GM23248 (cell line): ENCODE data around the gene PDK1. TPM values are rescaled to one million over a fixed set of nuclear protein-coding genes. Genes with fewer than 3 reads are reported as not detected.

Experiments
- DNase-seq: peaks from one replicate; pipeline ENCODE4 v3.0.0-alpha.2; 2015
- H2AFZ ChIP-seq: fragments of 200-600 bp; sonication (generic); 2 replicates; pipeline ENCODE4 v1.6.1; 2016; ENCODE audit warnings: antibody characterized with exemption
- H3F3A ChIP-seq: fragments of 200-600 bp; sonication (generic); 2 replicates; pipeline ENCODE4 v1.6.1; 2016; ENCODE audit warnings: mild to moderate bottlenecking, antibody characterized with exemption, mixed run types; ENCODE audit not compliant: insufficient read depth
- H3K27ac ChIP-seq: fragments of 200-600 bp; sonication (generic); 2 replicates; pipeline ENCODE4 v1.5.1; 2016; ENCODE audit warnings: mild to moderate bottlenecking
- H3K27me3 ChIP-seq: fragments of 200-600 bp; sonication (generic); replicated peaks from 2 replicates; pipeline ENCODE4 v1.6.1; 2016; ENCODE audit warnings: mild to moderate bottlenecking; ENCODE audit not compliant: insufficient read depth
- H3K36me3 ChIP-seq: fragments of 200-600 bp; sonication (generic); 2 replicates; pipeline ENCODE4 v1.6.1; 2016; ENCODE audit warnings: low read depth, mild to moderate bottlenecking
- H3K4me1 ChIP-seq: fragments of 200-600 bp; sonication (generic); 2 replicates; pipeline ENCODE4 v1.6.1; 2016; ENCODE audit warnings: mild to moderate bottlenecking; ENCODE audit not compliant: insufficient read depth
- H3K4me2 ChIP-seq: fragments of 200-600 bp; sonication (generic); one replicate; pipeline ENCODE4 v1.6.1; 2016; ENCODE audit warnings: mild to moderate bottlenecking; ENCODE audit not compliant: unreplicated experiment
- H3K4me3 ChIP-seq: fragments of 200-600 bp; sonication (generic); 2 replicates; pipeline ENCODE4 v1.5.1; 2016; ENCODE audit warnings: mild to moderate bottlenecking
- H3K79me2 ChIP-seq: fragments of 200-600 bp; sonication (generic); 2 replicates; pipeline ENCODE4 v1.6.1; 2016; ENCODE audit warnings: mild to moderate bottlenecking; ENCODE audit not compliant: insufficient read depth
- H3K9ac ChIP-seq: fragments of 200-600 bp; sonication (generic); 2 replicates; pipeline ENCODE4 v1.6.1; 2016; ENCODE audit warnings: mild to moderate bottlenecking
- H3K9me2 ChIP-seq: fragments of 200-600 bp; sonication (generic); 2 replicates; pipeline ENCODE4 v1.6.1; 2016; ENCODE audit warnings: mixed run types, mild to moderate bottlenecking, moderate library complexity; ENCODE audit not compliant: insufficient read depth
- H3K9me3 ChIP-seq: fragments of 200-600 bp; sonication (generic); one replicate; pipeline ENCODE4 v1.6.1; 2017; ENCODE audit warnings: low read depth
- H4K20me1 ChIP-seq: fragments of 200-600 bp; sonication (generic); 2 replicates; pipeline ENCODE4 v1.6.0; 2016; ENCODE audit not compliant: insufficient read depth
- EZH2 ChIP-seq: fragments of 200-600 bp; sonication (generic); IDR thresholded peaks from 2 replicates; pipeline ENCODE4 v1.6.1; 2018; ENCODE audit warnings: antibody characterized with exemption, mild to moderate bottlenecking; ENCODE audit not compliant: insufficient read depth, poor library complexity, severe bottlenecking
- EZH2phosphoT487 ChIP-seq: fragments of 200-600 bp; sonication (generic); IDR thresholded peaks from 2 replicates; pipeline ENCODE4 v1.6.1; 2018; ENCODE audit warnings: antibody characterized with exemption, moderate library complexity, mild to moderate bottlenecking, low read depth; ENCODE audit not compliant: insufficient read depth
- whole genome bisulfite sequencing, 2 experiments: methylation state at CpG; one replicate each; pipeline ENCODE4 v1.1.6; 2015 to 2017; ENCODE audit warnings: low lambda C conversion rate in 2 of 2, low coverage in 1 of 2; ENCODE audit errors: missing lambda C conversion rate in 2 of 2; 5-methylcytosine and 5-hydroxymethylcytosine counted together
- in situ Hi-C: fragments of 300-500 bp; cut with MboI; formaldehyde crosslinking; loops from 2 replicates; pipeline ENCODE4 v1.15.0; 2020
- polyA plus RNA-seq: library from polyadenylated mRNA; unstranded; fragments of >200 nt; fragmentation: Nextera tagmentation; extraction: Ambion mirVana; gene quantifications from 2 replicates; pipeline ENCODE4 v1.2.1, GENCODE V29; 2016
- total RNA-seq: library from RNA; depleted of rRNA; stranded (reverse); fragments of >200 nt; shearing (Covaris generic); gene quantifications from 2 replicates; pipeline ENCODE4 v1.2.3, GENCODE V29; 2014

The PDK1 gene
- total and polyA plus RNA-seq, 2 experiments from 2014 or later: 22.7 to 53.9 TPM

GRCh38 chr2:172617115-172617514, 61.2 kb downstream of the PDK1 start:
- DNase-seq: no peak
- no peak overlapping the region for H2AFZ ChIP-seq
- no peak overlapping the region for H3K9ac ChIP-seq
- no peaks in the 10 kb centered on the region for H3K9me3 ChIP-seq
- 95 to 96% methylated on average over 2 of the region's 2 CpGs for WGBS, 2 experiments
- no peak overlapping the region for H3K27ac ChIP-seq
- H3K79me2 ChIP-seq: no peaks in the 10 kb centered on the region
- H3K27me3 ChIP-seq: no peaks in the 10 kb centered on the region
- H3K9me2 ChIP-seq: no peaks in the 10 kb centered on the region
- TF ChIP-seq EZH2phosphoT487 (no peak), EZH2 (no peak)
- no peak overlapping the region for H3K4me2 ChIP-seq
- H4K20me1 ChIP-seq: no peaks in the 10 kb centered on the region
- in situ Hi-C loops: no loop called here
- H3K4me3 ChIP-seq: no peak overlapping the region
- H3K4me1 ChIP-seq: no peaks in the 10 kb centered on the region
- H3K36me3 ChIP-seq: no peaks in the 10 kb centered on the region; the same call in 1 of the 2 replicates
- H3F3A ChIP-seq: 0 out of 2 replicates have a peak, but pooled peaks cover 7% of the 10 kb centered on the region

- Histone ChIP-seq H2AFZ (no peak overlapping the region), H4K20me1 (no peaks in the 10 kb centered on the region), H3K27me3 (no peaks in the 10 kb centered on the region), H3K4me1 (peaks cover 15% of the 10 kb centered on the region), H3K36me3 (no peaks in the 10 kb centered on the region), H3K9me2 (no peaks in the 10 kb centered on the region), H3K9me3 (no peaks in the 10 kb centered on the region), H3F3A (peaks cover 14% of the 10 kb centered on the region), H3K79me2 (no peaks in the 10 kb centered on the region), H3K4me2 (peak overlapping the region; percentile 58), H3K27ac (peak overlapping the region; percentile 84), H3K4me3 (no peak overlapping the region), H3K9ac (peak overlapping the region; percentile 50)
- in situ Hi-C loops: no loop called here
- TF ChIP-seq EZH2phosphoT487 (no peak), EZH2 (no peak)
- 8 to 15% methylated on average over 1 of the region's 1 CpG for WGBS, 2 experiments
- DNase-seq: peak; percentile 85
These were observed 67.5 kb downstream of the PDK1 start for GRCh38 chr2:172623249-172623965.

- Histone ChIP-seq H3K9me3 (no peaks in the 10 kb centered on the region), H3K36me3 (no peaks in the 10 kb centered on the region), H3K4me3 (no peak overlapping the region), H3F3A (peaks cover 14% of the 10 kb centered on the region), H3K9ac (no peak overlapping the region), H3K27ac (no peak overlapping the region), H3K79me2 (no peaks in the 10 kb centered on the region), H4K20me1 (no peaks in the 10 kb centered on the region), H3K9me2 (no peaks in the 10 kb centered on the region), H3K4me1 (peaks cover 15% of the 10 kb centered on the region), H3K27me3 (no peaks in the 10 kb centered on the region), H3K4me2 (no peak overlapping the region), H2AFZ (no peak overlapping the region)
- peak; percentile 52 for DNase-seq
- no peak for TF ChIP-seq EZH2
- no peak for TF ChIP-seq EZH2phosphoT487
- WGBS, 2 experiments: 58 to 68% methylated on average over 2 of the region's 2 CpGs
- in situ Hi-C loops: no loop called here
These were observed 69.1 kb downstream of the PDK1 start for GRCh38 chr2:172624996-172625395.

GRCh38 chr2:172627181-172627580, 71.3 kb downstream of the PDK1 start:
- in situ Hi-C loops: no loop called here
- WGBS, 2 experiments: 97 to 100% methylated on average over 1 of the region's 1 CpG
- Histone ChIP-seq H3K79me2 (no peaks in the 10 kb centered on the region), H3F3A (peaks cover 14% of the 10 kb centered on the region), H3K4me2 (no peak overlapping the region), H3K27ac (no peak overlapping the region), H3K9me2 (no peaks in the 10 kb centered on the region), H3K4me3 (no peak overlapping the region), H3K4me1 (peaks cover 15% of the 10 kb centered on the region), H3K27me3 (no peaks in the 10 kb centered on the region), H4K20me1 (no peaks in the 10 kb centered on the region), H3K36me3 (no peaks in the 10 kb centered on the region), H3K9me3 (no peaks in the 10 kb centered on the region), H2AFZ (no peak overlapping the region), H3K9ac (no peak overlapping the region)
- no peak for DNase-seq
- TF ChIP-seq EZH2: no peak
